K562 (cell line): ENCODE data around the gene HTR4. TPM values are rescaled to one million over a fixed set of nuclear protein-coding genes. Genes with fewer than 3 reads are reported as not detected.

Experiments used
- ATAC-seq: fragments of 200-7000 bp; cut with Tn5 transposase; 3 replicates; pipeline ENCODE4 v1.9.1; 2020; ENCODE audit warnings: moderate library complexity
- BruUV-seq: library from RNA; stranded (reverse); fragments of 400-500 nt; replicated peaks from 2 replicates; lab custom pipeline; 2021; lab: Mats Ljungman, UMichigan
- CTCF ChIA-PET: fragments of 300-600 bp; formaldehyde crosslinking; extraction: SDS; loops from one replicate; lab custom pipeline; 2021; ENCODE audit warnings: low intra/inter-chr PET ratio; lab: Yijun Ruan, JAX
- POLR2A ChIA-PET: fragments of 300-600, 350-650 bp; sonication (Branson Sonifier 250); formaldehyde crosslinking; extraction: SDS; loops from one replicate; lab custom pipeline; 2021; ENCODE audit warnings: antibody characterized with exemption, inconsistent platforms; lab: Yijun Ruan, JAX
- DNase-seq, 4 experiments: peaks; one replicate each; pipeline versions ENCODE4 v3.0.0 to v3.0.0-alpha.2; 2011 to 2018; ENCODE audit warnings: low spot score in 3 of 4, mixed read lengths in 3 of 4; ENCODE audit errors: extremely low read depth in 1 of 4
- FAIRE-seq: peaks from 2 replicates; lab custom pipeline; 2011; peaks lifted over from hg19 to GRCh38; lab: Jason Lieb, UNC
- H2AFZ ChIP-seq: 2 replicates; pipeline ENCODE4 v1.6.0; 2011; ENCODE audit warnings: low read depth, low read length, control low read depth, inconsistent platforms
- H3K27ac ChIP-seq: fragments of 200-600 bp; 3 replicates; pipeline ENCODE4 v1.8.0; 2011; ENCODE audit warnings: low read depth, mild to moderate bottlenecking, control low read depth, inconsistent platforms, low read length, moderate library complexity, mixed read lengths; ENCODE audit errors: extremely low read depth
- H3K27me3 ChIP-seq, 2 experiments: fragments of 300-600 bp in 1 of 2; 2 replicates in 1 of 2; 3 replicates in 1 of 2; pipeline versions ENCODE4 v1.6.0 to v1.8.0; 2011; ENCODE audit warnings: inconsistent platforms in 2 of 2, low read length in 2 of 2, mild to moderate bottlenecking in 1 of 2, mixed read lengths in 1 of 2, moderate library complexity in 1 of 2; ENCODE audit not compliant: control insufficient read depth in 2 of 2, insufficient read depth in 2 of 2
- H3K36me3 ChIP-seq: fragments of 300-600 bp; 3 replicates; pipeline ENCODE4 v1.8.0; 2011; ENCODE audit warnings: mild to moderate bottlenecking, low read length, inconsistent platforms; ENCODE audit not compliant: control insufficient read depth, insufficient read depth
- H3K4me1 ChIP-seq, 2 experiments: fragments of 200-600 bp in 1 of 2; replicated peaks in 1 of 2; 2 replicates in 1 of 2; 3 replicates in 1 of 2; pipeline versions ENCODE4 v1.5.1 to v1.8.0; 2011; ENCODE audit warnings: inconsistent platforms in 2 of 2, low read length in 2 of 2, mild to moderate bottlenecking in 1 of 2, mixed read lengths in 1 of 2, moderate library complexity in 1 of 2; ENCODE audit not compliant: control insufficient read depth in 2 of 2, insufficient read depth in 2 of 2
- H3K4me2 ChIP-seq: 2 replicates; pipeline ENCODE4 v1.6.1; 2011; ENCODE audit warnings: low read length, control low read depth, inconsistent platforms, mixed read lengths; ENCODE audit not compliant: insufficient read depth
- H3K4me3 ChIP-seq: fragments of 200-600 bp; sonication (generic), shearing (Covaris generic); 2 replicates; pipeline ENCODE4 v1.5.1; 2016; ENCODE audit warnings: control low read depth, inconsistent platforms
- H3K79me2 ChIP-seq: fragments of 200-600 bp; 3 replicates; pipeline ENCODE4 v1.8.0; 2011; ENCODE audit warnings: low read length, inconsistent platforms; ENCODE audit not compliant: control insufficient read depth, insufficient read depth
- H3K9ac ChIP-seq, 2 experiments: 2 replicates each; pipeline versions ENCODE4 v1.6.0 to v1.6.1; 2011; ENCODE audit warnings: low read depth in 2 of 2, low read length in 2 of 2, control low read depth in 1 of 2, inconsistent platforms in 1 of 2, mild to moderate bottlenecking in 1 of 2, mixed read lengths in 1 of 2; ENCODE audit not compliant: insufficient read depth in 1 of 2
- H3K9me1 ChIP-seq: one replicate; pipeline ENCODE4 v1.6.0; 2011; ENCODE audit warnings: inconsistent platforms, mild to moderate bottlenecking, low read length, moderate library complexity; ENCODE audit not compliant: control insufficient read depth, insufficient read depth
- H3K9me3 ChIP-seq: replicated peaks from 2 replicates; pipeline ENCODE4 v1.5.1; 2011; ENCODE audit warnings: low read depth, low read length, inconsistent platforms; ENCODE audit not compliant: control insufficient read depth, insufficient read depth
- H4K20me1 ChIP-seq: replicated peaks from 2 replicates; pipeline ENCODE4 v1.6.1; 2011; ENCODE audit warnings: low read length, inconsistent platforms, mixed read lengths; ENCODE audit not compliant: control insufficient read depth, insufficient read depth
- ARID3B ChIP-seq: fragments of 250-450 bp; sonication (Bioruptor Pico); IDR thresholded peaks from 2 replicates; pipeline ENCODE4 v1.4.0; 2020; ENCODE audit warnings: borderline replicate concordance
- DMBX1 ChIP-seq: fragments of 250-450 bp; sonication (Bioruptor Pico); IDR thresholded peaks from 2 replicates; pipeline ENCODE4 v1.8.0; 2022; ENCODE audit warnings: inconsistent platforms, mild to moderate bottlenecking, moderate library complexity, borderline replicate concordance
- E2F5 ChIP-seq: sonication (generic); formaldehyde crosslinking; IDR thresholded peaks from 2 replicates; pipeline ENCODE4 v1.8.0; 2022; ENCODE audit warnings: mild to moderate bottlenecking, missing genetic modification reagents
- HEY1 ChIP-seq: fragments of 250-450 bp; sonication (Bioruptor Pico); IDR thresholded peaks from 2 replicates; pipeline ENCODE4 v1.5.0; 2020; ENCODE audit warnings: mild to moderate bottlenecking, moderate library complexity, borderline replicate concordance
- IFI16 ChIP-seq: fragments of 250-450 bp; sonication (Bioruptor Pico); IDR thresholded peaks from 2 replicates; pipeline ENCODE4 v2.1.2; 2022; ENCODE audit warnings: mild to moderate bottlenecking, inconsistent platforms
- MEF2A ChIP-seq: IDR thresholded peaks from 2 replicates; pipeline ENCODE4 v1.6.1; 2011; ENCODE audit warnings: low read depth, mild to moderate bottlenecking, low read length, moderate library complexity; ENCODE audit not compliant: control insufficient read depth
- MTF1 ChIP-seq: fragments of 250-450 bp; sonication (Bioruptor Pico); IDR thresholded peaks from 2 replicates; pipeline ENCODE4 v1.9.0; 2021; ENCODE audit warnings: moderate library complexity, mild to moderate bottlenecking, inconsistent platforms, borderline replicate concordance
- NCOR1 ChIP-seq: fragments of 450-650 bp; IDR thresholded peaks from 2 replicates; pipeline ENCODE4 v1.6.1; 2016; ENCODE audit warnings: mild to moderate bottlenecking, moderate library complexity
- NEUROD1 ChIP-seq: fragments of 150-350 bp; IDR thresholded peaks from 2 replicates; pipeline ENCODE4 v1.6.1; 2014; ENCODE audit warnings: borderline replicate concordance, low read length, low read depth; ENCODE audit not compliant: partially characterized antibody
- NFXL1 ChIP-seq: fragments of 450-650 bp; formaldehyde crosslinking; IDR thresholded peaks from 2 replicates; pipeline ENCODE4 v1.4.0; 2021; ENCODE audit warnings: mild to moderate bottlenecking
- ZBTB11 ChIP-seq, 3 experiments: fragments of 200-800 bp in 1 of 3; fragments of 250-450 bp in 1 of 3; fragments of 450-650 bp in 1 of 3; sonication (Bioruptor Pico) in 1 of 3; sonication (Bioruptor generic) in 1 of 3; formaldehyde crosslinking in 1 of 3; IDR thresholded peaks; 2 replicates each; pipeline versions ENCODE4 v1.6.1 to v1.8.0; 2016 to 2022; ENCODE audit warnings: mild to moderate bottlenecking in 2 of 3, missing genetic modification characterization in 2 of 3, missing compliant biosample characterization in 1 of 3, moderate library complexity in 1 of 3
- ZHX1 ChIP-seq: fragments of 150-350 bp; conservative IDR thresholded peaks from 2 replicates; pipeline ENCODE4 v1.6.1; 2014; ENCODE audit warnings: low read length
- WGBS: fragments of 100-300 bp; shearing (Covaris generic); methylation state at CpG from one replicate; pipeline ENCODE4 v1.1.6; 2016; ENCODE audit warnings: low coverage, mixed read lengths; ENCODE audit not compliant: insufficient coverage; ENCODE audit errors: missing lambda C conversion rate; 5-methylcytosine and 5-hydroxymethylcytosine counted together
- in situ Hi-C: fragments of 300-500 bp; cut with MboI; formaldehyde crosslinking; loops from 4 replicates; pipeline ENCODE4 v1.15.0; 2018; ENCODE audit warnings: inconsistent platforms, mixed read lengths
- intact Hi-C: fragments of 100-400 bp; cut with micrococcal nuclease; formaldehyde crosslinking; loops from 2 replicates; pipeline ENCODE4 v1.14.2; 2022
- polyA plus RNA-seq, 8 experiments: library from polyadenylated mRNA; depleted of rRNA in 4 of 8; stranded (reverse) in 5 of 8; unstranded in 3 of 8; fragments of >200 nt; fragmentation: Nextera tagmentation in 2 of 8; fragmentation: Illumina TruSeq in 1 of 8; extraction: Ambion mirVana in 2 of 8; extraction: Trizol in 1 of 8; gene quantifications; 2 replicates each; pipeline versions ENCODE4 v1.2.1 to v1.2.3, GENCODE V29; 2011 to 2014; ENCODE audit warnings: inconsistent platforms in 1 of 8, missing spikeins in 1 of 8
- total RNA-seq, 7 experiments: library from RNA; depleted of rRNA in 6 of 7; stranded (reverse); fragments of >200 nt in 6 of 7; fragmentation: Illumina TruSeq in 2 of 7; extraction: Trizol in 2 of 7; gene quantifications; 2 replicates each; pipeline versions ENCODE4 v1.2.1 to v1.2.3, GENCODE V29; 2011 to 2021; ENCODE audit warnings: low replicate concordance in 1 of 7

The HTR4 gene
- total and polyA plus RNA-seq, 9 of the 15 experiments (the other 6 are each of a cell fraction or from before 2014, with no cell fraction given): 0.13 TPM; not detected in 8

- H3K4me2 ChIP-seq: no peak overlapping the region
- intact Hi-C loops (no loop called here), in situ Hi-C loops (no loop called here)
- TF ChIP-seq ARID3B (CRISPR knock-in tag) (no peak), ZBTB11 (CRISPR knock-in tag; IDR thresholded peaks at IDR 0.05) (no peak), NCOR1 (no peak), MTF1 (CRISPR knock-in tag) (no peak), IFI16 (CRISPR knock-in tag) (no peak), DMBX1 (CRISPR knock-in tag) (no peak), ZHX1 (no peak), MEF2A (no peak), E2F5 (no peak), NEUROD1 (no peak), NFXL1 (CRISPR knock-in tag) (no peak), HEY1 (CRISPR knock-in tag) (no peak)
- no peaks in the 10 kb centered on the region; the same call in 1 of the 2 replicates for H4K20me1 ChIP-seq
- no TSS peak for BruUV-seq
- no peaks in the 10 kb centered on the region for H3K27me3 ChIP-seq
- H3K4me3 ChIP-seq: no peak overlapping the region
- no peak for DNase-seq
- peaks cover 0 to 12% of the 10 kb centered on the region in 2 experiments; a peak in 4 of 5 replicates for H3K4me1 ChIP-seq
- H3K27ac ChIP-seq: no peak overlapping the region
- POLR2A ChIA-PET: no interaction called here
- H3K36me3 ChIP-seq: no peaks in the 10 kb centered on the region
- no peak overlapping the region for H3K9ac ChIP-seq
- no peaks in the 10 kb centered on the region for H3K9me3 ChIP-seq
- no peak for ATAC-seq
- no peaks in the 10 kb centered on the region for H3K9me1 ChIP-seq
- no peak overlapping the region for H2AFZ ChIP-seq
- CTCF ChIA-PET: no interaction called here
- 8% methylated on average over 2 of the region's 2 CpGs for WGBS
- no peaks in the 10 kb centered on the region for H3K79me2 ChIP-seq
- FAIRE-seq: no peak
Measured at GRCh38 chr5:148488757-148489156, 165.6 kb downstream of the HTR4 start.
